ENCODE results near the gene C2CD4C.
A peak's percentile ranks its signal among the peaks of the same experiment; 100 is the strongest.
"Not testable (repeated sequence)": the region's sequence is repeated elsewhere in the genome, so short reads cannot be mapped to it uniquely, and the experiment has no call there.

Gene C2CD4C

DNA sequence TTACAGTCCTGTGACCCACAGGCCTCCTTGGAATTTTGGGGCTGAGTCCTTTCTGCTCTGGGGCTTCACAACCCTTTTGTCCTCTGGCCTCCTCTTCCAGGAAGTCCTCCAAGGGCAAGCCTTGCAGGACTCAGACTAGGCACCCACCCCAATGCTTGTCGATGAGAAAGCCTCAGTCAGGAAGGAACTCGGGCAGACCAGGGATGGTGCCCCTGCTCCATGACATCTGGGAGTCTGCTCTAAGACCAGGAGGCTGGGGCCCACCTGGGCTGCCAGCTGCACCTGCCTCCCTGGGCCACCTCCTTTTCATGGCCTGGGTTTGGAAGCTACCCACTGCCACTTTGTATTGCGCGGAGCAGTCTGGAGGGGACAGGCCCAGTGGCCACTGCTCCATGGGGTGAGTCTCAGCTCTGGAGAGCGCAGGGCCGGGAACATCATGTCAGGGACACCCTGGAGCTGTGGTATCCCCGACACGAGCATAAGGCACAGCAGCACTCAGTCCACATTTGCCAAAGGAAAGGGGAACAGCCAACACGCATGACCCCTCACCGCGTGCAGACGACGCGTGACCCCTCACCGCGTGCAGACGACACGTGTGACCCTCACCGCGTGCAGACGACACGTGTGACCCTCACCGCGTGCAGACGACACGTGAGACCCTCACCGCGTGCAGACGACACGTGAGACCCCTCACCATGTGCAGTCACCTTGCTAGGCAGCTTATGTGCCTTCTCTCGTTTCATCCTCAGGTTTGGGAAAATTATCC lies 10.8 kb downstream of the C2CD4C start:
- DNase-seq: no peak

GRCh38 chr19:397321-397720 lies 11.6 kb downstream of the C2CD4C start:
- DNase-seq: no peak

DNA sequence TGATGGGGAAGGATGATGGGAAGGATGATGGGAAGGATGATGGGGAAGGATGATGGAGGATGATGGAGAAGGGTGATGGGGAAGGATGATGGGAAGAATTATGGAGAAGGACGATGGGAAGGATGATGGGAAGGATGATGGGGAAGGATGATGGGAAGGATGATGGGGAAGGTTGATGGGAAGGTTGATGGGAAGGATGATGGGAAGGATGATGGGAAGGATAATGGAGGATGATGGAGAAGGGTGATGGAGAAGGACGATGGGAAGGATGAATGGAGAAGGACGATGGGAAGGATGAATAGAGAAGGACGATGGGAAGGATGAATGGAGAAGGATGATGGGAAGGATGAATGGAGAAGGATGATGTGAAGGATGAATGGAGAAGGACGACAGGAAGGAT lies 13.5 kb downstream of the C2CD4C start:
- DNase-seq: no peak

- DNase-seq: not testable (repeated sequence)
Measured at GRCh38 chr19:394857-395256, 14.1 kb downstream of the C2CD4C start.

GRCh38 chr19:393560-393959 lies 15.4 kb downstream of the C2CD4C start:
- not testable (repeated sequence) for DNase-seq

GRCh38 chr19:392375-392970 lies 16.5 kb downstream of the C2CD4C start:
- DNase-seq: no peak

DNA sequence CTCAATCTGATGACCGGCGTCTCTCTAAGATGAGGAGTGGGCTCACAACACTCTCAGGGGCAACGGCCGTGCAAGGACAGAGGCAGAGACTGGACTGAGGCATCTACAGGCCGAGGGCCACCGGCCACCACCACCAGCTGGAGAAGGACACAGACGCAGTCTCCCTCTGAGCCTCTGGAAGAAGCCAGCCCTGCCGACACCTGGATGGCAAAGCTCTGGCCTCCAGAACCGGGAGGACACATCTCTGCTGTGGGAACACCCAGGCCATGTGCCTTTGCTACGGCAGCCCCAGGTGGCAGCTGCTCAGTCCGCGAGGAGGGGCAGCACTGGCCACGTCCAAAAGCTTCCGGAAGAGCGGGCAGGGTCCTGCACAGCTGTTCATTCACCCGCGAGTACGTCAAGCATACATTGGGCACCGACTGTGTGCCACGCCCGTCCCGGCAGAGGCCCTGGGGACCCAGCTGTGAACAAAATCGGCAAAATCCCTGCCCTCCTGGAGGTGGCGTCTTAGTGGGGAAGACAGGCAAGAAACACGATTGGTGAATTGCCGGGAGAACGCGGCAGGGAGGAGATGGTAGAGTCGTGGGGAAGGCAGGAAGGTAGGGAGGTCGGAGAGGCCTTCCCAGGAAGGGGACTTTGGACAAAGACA lies 17.1 kb downstream of the C2CD4C start:
- no peak for DNase-seq

GRCh38 chr19:391207-391557 lies 17.8 kb downstream of the C2CD4C start:
- no peak for DNase-seq

- no peak for DNase-seq
Measured at GRCh38 chr19:390386-391206, 18.4 kb downstream of the C2CD4C start.

GRCh38 chr19:389935-390289 lies 19.0 kb downstream of the C2CD4C start:
- DNase-seq: no peak

DNA sequence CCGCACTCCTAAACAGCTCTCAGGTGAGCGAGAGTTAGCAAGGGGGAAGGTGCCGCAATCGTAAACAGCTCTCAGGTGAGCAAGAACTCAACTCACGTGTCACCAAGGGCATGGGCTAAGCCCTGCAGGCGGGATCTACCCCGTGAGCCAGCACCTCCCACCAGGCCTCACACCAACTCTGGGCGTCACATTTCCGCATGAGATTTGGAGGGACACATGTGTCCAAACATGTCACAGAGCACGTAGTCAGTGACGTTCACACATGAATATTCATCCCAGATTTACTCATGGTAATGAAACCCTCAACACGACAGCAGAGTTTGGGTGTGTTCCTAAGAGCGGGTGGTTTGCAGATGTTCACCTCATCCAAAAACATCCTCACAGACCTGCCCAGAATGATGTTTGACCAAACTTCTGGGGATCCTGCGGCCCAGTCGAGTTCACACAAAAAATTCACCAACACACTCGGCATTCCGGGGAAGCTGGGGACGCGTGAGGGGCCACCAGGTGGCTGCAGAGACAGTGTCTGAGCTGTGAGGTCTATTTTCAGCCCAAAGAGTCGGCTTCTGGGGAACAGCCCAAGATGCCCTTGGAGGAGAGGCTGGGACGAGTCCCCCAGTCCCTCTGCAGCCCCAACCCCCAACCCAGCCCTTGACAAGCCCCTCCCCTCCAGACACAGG lies 19.6 kb downstream of the C2CD4C start:
- DNase-seq: no peak

- DNase-seq: no peak
Measured at GRCh38 chr19:388691-389090, 20.3 kb downstream of the C2CD4C start.

DNA sequence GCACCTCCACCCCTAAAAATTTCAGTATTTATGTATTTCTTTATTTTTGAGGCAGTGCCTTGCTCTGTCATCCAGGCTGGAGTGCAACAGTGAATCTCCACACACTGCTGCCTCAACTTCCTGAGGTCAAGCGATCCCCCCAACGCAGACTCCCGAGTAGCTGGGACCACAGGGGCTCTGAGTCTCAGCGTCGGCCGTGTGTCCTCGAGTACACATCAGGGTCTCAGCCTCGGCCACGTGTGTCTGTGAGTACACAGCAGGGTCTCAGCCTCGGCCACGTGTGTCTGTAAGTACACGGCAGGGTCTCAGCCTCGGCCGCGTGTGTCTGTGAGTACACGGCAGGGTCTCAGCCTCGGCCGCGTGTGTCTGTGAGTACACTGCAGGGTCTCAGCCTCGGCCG lies 21.2 kb downstream of the C2CD4C start:
- DNase-seq: no peak

- not testable (repeated sequence) for DNase-seq
Measured at GRCh38 chr19:386632-387301, 22.2 kb downstream of the C2CD4C start.

- DNase-seq: not testable (repeated sequence)
Measured at GRCh38 chr19:386189-386588, 22.8 kb downstream of the C2CD4C start.

DNA sequence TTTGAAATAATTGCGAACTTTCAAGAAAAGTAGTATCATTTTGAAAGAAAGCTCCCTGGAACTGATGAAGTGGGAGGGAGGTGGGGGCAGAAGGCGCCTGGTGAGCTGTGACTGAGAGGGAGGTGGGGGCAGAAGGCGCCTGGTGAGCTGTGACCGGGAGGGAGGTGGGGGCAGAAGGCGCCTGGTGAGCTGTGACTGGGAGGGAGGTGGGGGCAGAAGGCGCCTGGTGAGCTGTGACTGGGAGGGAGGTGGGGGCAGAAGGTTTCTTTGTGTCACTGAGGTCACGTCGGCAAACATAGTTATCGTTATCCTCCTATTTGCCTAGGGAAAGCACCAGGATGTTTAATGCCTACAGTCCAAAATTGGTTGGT lies 24.2 kb downstream of the C2CD4C start:
- no peak for DNase-seq

DNA sequence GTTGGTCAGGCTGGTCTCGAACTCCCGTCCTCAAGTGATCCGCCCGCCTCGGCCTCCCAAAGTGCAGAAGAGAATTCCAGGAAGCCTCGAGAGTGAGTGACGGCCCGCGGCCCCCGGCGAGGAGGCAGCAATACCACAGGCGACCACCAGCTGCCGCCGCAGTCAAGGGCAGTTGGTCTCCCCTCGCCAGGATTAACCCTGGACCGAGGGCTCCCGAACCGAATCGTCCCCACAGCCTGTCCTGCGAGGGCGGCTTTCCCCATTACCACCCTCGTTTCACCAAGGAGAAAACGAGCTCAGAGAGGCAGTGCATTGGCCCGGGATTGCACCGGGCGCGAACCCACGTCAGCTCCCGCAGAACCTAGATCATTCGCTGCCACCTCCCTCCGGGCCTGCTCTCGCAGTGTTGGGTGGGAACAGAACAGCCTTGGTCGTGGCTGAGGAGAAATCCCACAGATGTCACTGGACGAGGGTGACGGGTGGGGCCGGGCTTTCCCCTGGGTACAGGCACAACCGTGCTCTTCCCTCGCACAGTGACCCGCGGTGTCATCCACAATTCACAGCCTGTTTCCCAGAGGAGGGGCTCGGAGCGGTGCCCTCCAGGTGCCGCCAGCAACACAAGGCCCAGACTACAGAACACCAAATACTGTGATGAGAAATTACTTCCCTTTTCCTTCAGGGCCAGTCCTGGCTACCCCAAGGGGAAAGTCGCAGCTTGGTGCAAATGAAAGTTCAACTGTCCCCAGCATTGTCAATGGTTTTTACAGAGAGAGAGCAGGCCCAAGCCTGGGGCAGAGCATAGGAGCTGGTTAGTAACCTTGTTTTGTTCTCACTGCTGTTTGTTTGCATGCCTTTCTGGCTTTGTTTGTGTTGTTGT lies 24.8 kb downstream of the C2CD4C start:
- no peak for DNase-seq

- DNase-seq: no peak
Measured at GRCh38 chr19:383040-383439, 25.9 kb downstream of the C2CD4C start.

GRCh38 chr19:382578-382977 lies 26.4 kb downstream of the C2CD4C start:
- peak; percentile 21 to 26 for DNase-seq

DNA sequence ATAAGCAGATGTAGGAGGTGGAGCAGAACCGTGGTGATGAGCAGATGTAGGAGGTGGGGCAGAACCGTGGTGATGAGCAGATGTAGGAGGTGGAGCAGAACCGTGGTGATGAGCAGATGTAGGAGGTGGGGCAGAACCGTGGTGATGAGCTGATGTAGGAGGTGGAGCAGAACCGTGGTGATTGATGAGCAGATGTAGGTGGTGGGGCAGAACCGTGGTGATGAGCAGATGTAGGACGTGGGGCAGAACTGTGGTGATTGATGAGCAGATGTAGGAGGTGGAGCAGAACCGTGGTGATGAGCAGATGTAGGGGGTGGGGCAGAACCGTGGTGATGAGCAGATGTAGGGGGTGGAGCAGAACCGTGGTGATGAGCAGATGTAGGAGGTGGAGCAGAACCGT lies 27.0 kb downstream of the C2CD4C start:
- DNase-seq: peak in 1 of 2 donors; percentile 24

DNA sequence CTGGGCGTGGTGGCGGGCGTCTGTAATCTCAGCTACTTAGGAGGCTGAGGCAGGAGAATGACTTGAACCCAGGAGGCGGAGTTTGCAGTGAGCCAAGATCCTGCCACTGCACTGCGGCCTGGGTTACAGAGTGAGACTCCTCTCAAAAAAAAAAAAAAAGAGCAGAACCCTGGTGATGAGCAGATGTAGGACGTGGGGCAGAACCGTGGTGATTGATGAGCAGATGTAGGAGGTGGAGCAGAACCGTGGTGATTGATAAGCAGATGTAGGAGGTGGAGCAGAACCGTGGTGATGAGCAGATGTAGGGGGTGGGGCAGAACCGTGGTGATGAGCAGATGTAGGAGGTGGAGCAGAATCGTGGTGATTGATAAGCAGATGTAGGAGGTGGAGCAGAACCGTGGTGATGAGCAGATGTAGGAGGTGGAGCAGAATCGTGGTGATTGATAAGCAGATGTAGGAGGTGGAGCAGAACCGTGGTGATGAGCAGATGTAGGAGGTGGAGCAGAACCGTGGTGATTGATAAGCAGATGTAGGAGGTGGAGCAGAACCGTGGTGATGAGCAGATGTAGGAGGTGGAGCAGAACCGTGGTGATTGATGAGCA lies 28.2 kb downstream of the C2CD4C start:
- DNase-seq: not testable (repeated sequence)
